ENCODE data around the gene OR52E4. TPM values are rescaled to one million over a fixed set of nuclear protein-coding genes. Genes with fewer than 3 reads are reported as not detected.

OR52E4 gene
- total and polyA plus RNA-seq, 2 experiments from 2014 or later, result not detected

DNA sequence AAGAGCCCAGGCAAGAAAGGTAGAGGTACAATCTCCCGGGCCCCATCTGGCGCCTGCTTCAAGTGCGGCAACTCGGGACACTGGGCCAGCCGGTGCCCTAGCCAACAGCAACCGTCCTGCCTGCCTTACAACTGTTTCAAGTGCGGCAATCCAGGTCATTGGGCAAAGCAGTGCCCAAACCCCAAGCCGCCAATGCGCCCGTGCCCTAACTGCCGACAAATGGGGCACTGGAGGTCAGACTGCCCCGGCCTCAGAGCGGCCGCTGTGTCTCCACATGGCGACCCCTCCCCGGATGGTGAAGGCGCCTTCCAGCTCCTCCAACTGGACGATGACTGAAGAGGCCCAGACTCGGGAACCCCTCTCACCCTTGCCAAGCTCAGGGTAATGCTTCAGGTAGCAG is 50.2 kb downstream of the OR52E4 start (continued):
- TF ChIP-seq NANOG (IDR thresholded peaks at IDR 0.05; ENCODE audit: borderline replicate concordance) (no peak), JUNB (IDR thresholded peaks at IDR 0.05; ENCODE audit: unreplicated experiment) (no peak), STAT1 (IDR thresholded peaks at IDR 0.05; ENCODE audit: unreplicated experiment) (no peak)
- TF ChIP-seq, protein P1, sequence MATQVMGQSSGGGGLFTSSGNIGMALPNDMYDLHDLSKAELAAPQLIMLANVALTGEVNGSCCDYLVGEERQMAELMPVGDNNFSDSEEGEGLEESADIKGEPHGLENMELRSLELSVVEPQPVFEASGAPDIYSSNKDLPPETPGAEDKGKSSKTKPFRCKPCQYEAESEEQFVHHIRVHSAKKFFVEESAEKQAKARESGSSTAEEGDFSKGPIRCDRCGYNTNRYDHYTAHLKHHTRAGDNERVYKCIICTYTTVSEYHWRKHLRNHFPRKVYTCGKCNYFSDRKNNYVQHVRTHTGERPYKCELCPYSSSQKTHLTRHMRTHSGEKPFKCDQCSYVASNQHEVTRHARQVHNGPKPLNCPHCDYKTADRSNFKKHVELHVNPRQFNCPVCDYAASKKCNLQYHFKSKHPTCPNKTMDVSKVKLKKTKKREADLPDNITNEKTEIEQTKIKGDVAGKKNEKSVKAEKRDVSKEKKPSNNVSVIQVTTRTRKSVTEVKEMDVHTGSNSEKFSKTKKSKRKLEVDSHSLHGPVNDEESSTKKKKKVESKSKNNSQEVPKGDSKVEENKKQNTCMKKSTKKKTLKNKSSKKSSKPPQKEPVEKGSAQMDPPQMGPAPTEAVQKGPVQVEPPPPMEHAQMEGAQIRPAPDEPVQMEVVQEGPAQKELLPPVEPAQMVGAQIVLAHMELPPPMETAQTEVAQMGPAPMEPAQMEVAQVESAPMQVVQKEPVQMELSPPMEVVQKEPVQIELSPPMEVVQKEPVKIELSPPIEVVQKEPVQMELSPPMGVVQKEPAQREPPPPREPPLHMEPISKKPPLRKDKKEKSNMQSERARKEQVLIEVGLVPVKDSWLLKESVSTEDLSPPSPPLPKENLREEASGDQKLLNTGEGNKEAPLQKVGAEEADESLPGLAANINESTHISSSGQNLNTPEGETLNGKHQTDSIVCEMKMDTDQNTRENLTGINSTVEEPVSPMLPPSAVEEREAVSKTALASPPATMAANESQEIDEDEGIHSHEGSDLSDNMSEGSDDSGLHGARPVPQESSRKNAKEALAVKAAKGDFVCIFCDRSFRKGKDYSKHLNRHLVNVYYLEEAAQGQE (IDR thresholded peaks at IDR 0.05; ENCODE audit: unreplicated experiment), result no peak

DNA sequence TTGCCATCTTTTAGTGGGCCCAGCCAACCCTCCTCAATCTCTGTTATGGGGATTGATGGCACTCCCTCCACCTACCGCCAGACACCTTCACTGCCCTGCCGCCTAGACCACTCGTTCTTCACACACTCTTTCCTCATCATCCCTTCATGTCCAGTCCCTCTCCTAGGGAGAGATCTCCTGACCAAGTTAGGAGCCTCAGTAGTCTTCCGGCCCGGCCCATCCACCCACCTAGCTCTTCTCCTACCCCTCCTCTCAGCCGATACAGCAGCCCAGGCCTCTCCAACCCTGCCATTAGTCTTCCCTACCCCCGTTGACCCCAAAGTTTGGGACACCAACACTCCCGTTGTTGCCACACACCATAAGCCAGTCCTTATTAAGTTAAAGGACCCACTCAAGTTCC is 50.6 kb downstream of the OR52E4 start:
- Histone ChIP-seq H2AFZ (no peak overlapping the region), H3K4me1 (ENCODE audit: insufficient read depth) (no peaks in the 10 kb centered on the region), H4K20me1 (replicated peaks; ENCODE audit: insufficient read depth) (no peaks in the 10 kb centered on the region), H3K27ac (ENCODE audit: low read depth) (no peak overlapping the region), H3K4me3 (no peak overlapping the region), H3K36me3 (ENCODE audit: insufficient read depth) (no peaks in the 10 kb centered on the region), H3K9me2 (ENCODE audit: insufficient read depth) (peaks cover 5% of the 10 kb centered on the region), H3K79me2 (replicated peaks; ENCODE audit: insufficient read depth) (no peaks in the 10 kb centered on the region), H3K4me2 (no peak overlapping the region), H3K27me3 (ENCODE audit: insufficient read depth) (no peaks in the 10 kb centered on the region), H3F3A (replicated peaks; ENCODE audit: low read depth) (no peaks in the 10 kb centered on the region)
- Mint-ChIP-seq H3K27ac (no peak overlapping the region), H3K4me1 (no peaks in the 10 kb centered on the region), H3K27me3 (ENCODE audit: insufficient read depth, low read depth, poor library complexity) (peaks cover 16% of the 10 kb centered on the region), H3K36me3 (ENCODE audit: low read depth) (peaks cover 29% of the 10 kb centered on the region), H3K9me3 (peaks cover 66% of the 10 kb centered on the region), H3K4me3 (no peak overlapping the region)
- TF ChIP-seq, protein P2, sequence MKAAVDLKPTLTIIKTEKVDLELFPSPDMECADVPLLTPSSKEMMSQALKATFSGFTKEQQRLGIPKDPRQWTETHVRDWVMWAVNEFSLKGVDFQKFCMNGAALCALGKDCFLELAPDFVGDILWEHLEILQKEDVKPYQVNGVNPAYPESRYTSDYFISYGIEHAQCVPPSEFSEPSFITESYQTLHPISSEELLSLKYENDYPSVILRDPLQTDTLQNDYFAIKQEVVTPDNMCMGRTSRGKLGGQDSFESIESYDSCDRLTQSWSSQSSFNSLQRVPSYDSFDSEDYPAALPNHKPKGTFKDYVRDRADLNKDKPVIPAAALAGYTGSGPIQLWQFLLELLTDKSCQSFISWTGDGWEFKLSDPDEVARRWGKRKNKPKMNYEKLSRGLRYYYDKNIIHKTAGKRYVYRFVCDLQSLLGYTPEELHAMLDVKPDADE (IDR thresholded peaks at IDR 0.05), result no peak
- DNase-seq (ENCODE audit: low spot score) (no peak), ATAC-seq (no peak)

DNA sequence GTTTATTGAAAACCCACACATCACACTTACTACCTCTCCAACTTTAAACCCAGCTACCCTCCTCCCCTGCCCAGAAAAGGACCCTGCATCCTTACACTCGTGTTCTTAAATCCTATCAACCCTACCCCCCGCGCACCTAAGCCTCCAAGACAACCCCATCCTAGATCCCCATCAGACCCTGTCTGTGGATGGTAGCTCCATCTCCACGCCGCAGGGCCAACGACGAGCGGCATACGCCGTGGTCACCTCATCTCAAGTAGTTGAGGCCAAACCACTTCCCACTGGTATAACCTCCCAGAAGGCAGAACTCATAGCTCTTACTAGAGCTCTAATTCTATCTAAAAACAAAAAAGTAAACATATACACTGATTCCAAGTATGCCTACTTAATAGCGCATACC is 52.2 kb downstream of the OR52E4 start:
- Histone ChIP-seq H3K9me2 (ENCODE audit: insufficient read depth) (peaks cover 5% of the 10 kb centered on the region), H3K27ac (ENCODE audit: low read depth) (no peak overlapping the region), H3K27me3 (ENCODE audit: insufficient read depth) (no peaks in the 10 kb centered on the region), H3K79me2 (replicated peaks; ENCODE audit: insufficient read depth) (no peaks in the 10 kb centered on the region), H3K4me1 (ENCODE audit: insufficient read depth) (no peaks in the 10 kb centered on the region), H2AFZ (no peak overlapping the region), H3K4me2 (no peak overlapping the region), H3K4me3 (no peak overlapping the region), H3K36me3 (ENCODE audit: insufficient read depth) (no peaks in the 10 kb centered on the region), H3F3A (replicated peaks; ENCODE audit: low read depth) (no peaks in the 10 kb centered on the region), H4K20me1 (replicated peaks; ENCODE audit: insufficient read depth) (no peaks in the 10 kb centered on the region)
- peaks cover 32% of the 10 kb centered on the region for H3K36me3 Mint-ChIP-seq (ENCODE audit: low read depth)
- no peaks in the 10 kb centered on the region; the same call in 2 of the 3 replicates for H3K4me1 Mint-ChIP-seq
- no peak overlapping the region for H3K27ac Mint-ChIP-seq
- H3K27me3 Mint-ChIP-seq (ENCODE audit: insufficient read depth, low read depth, poor library complexity), result peaks cover 16% of the 10 kb centered on the region
- ATAC-seq, result no peak
- H3K4me3 Mint-ChIP-seq, result no peak overlapping the region
- DNase-seq (ENCODE audit: low spot score), result no peak
- H3K9me3 Mint-ChIP-seq, result peaks cover 77% of the 10 kb centered on the region
- TF ChIP-seq EZH2phosphoT487 (IDR thresholded peaks at IDR 0.05; ENCODE audit: unreplicated experiment) (no peak), STAT1 (IDR thresholded peaks at IDR 0.05; ENCODE audit: unreplicated experiment) (no peak)
- TF ChIP-seq, protein P3, sequence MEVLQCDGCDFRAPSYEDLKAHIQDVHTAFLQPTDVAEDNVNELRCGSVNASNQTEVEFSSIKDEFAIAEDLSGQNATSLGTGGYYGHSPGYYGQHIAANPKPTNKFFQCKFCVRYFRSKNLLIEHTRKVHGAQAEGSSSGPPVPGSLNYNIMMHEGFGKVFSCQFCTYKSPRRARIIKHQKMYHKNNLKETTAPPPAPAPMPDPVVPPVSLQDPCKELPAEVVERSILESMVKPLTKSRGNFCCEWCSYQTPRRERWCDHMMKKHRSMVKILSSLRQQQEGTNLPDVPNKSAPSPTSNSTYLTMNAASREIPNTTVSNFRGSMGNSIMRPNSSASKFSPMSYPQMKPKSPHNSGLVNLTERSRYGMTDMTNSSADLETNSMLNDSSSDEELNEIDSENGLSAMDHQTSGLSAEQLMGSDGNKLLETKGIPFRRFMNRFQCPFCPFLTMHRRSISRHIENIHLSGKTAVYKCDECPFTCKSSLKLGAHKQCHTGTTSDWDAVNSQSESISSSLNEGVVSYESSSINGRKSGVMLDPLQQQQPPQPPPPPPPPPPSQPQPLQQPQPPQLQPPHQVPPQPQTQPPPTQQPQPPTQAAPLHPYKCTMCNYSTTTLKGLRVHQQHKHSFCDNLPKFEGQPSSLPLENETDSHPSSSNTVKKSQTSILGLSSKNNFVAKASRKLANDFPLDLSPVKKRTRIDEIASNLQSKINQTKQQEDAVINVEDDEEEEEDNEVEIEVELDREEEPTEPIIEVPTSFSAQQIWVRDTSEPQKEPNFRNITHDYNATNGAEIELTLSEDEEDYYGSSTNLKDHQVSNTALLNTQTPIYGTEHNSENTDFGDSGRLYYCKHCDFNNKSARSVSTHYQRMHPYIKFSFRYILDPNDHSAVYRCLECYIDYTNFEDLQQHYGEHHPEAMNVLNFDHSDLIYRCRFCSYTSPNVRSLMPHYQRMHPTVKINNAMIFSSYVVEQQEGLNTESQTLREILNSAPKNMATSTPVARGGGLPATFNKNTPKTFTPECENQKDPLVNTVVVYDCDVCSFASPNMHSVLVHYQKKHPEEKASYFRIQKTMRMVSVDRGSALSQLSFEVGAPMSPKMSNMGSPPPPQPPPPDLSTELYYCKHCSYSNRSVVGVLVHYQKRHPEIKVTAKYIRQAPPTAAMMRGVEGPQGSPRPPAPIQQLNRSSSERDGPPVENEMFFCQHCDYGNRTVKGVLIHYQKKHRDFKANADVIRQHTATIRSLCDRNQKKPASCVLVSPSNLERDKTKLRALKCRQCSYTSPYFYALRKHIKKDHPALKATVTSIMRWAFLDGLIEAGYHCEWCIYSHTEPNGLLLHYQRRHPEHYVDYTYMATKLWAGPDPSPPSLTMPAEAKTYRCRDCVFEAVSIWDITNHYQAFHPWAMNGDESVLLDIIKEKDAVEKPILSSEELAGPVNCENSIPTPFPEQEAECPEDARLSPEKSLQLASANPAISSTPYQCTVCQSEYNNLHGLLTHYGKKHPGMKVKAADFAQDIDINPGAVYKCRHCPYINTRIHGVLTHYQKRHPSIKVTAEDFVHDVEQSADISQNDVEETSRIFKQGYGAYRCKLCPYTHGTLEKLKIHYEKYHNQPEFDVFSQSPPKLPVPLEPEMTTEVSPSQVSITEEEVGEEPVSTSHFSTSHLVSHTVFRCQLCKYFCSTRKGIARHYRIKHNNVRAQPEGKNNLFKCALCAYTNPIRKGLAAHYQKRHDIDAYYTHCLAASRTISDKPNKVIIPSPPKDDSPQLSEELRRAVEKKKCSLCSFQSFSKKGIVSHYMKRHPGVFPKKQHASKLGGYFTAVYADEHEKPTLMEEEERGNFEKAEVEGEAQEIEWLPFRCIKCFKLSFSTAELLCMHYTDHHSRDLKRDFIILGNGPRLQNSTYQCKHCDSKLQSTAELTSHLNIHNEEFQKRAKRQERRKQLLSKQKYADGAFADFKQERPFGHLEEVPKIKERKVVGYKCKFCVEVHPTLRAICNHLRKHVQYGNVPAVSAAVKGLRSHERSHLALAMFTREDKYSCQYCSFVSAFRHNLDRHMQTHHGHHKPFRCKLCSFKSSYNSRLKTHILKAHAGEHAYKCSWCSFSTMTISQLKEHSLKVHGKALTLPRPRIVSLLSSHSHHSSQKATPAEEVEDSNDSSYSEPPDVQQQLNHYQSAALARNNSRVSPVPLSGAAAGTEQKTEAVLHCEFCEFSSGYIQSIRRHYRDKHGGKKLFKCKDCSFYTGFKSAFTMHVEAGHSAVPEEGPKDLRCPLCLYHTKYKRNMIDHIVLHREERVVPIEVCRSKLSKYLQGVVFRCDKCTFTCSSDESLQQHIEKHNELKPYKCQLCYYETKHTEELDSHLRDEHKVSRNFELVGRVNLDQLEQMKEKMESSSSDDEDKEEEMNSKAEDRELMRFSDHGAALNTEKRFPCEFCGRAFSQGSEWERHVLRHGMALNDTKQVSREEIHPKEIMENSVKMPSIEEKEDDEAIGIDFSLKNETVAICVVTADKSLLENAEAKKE (CRISPR knock-in tag; IDR thresholded peaks at IDR 0.05), result no peak
